WI38 (cell line): ENCODE results near the gene LYPD6B.

Experiments
- H3K4me3 ChIP-seq: 2 replicates; pipeline ENCODE4 v1.5.1; 2011; ENCODE audit warnings: low read depth, mild to moderate bottlenecking, control low read depth, low read length
- TF ChIP-seq, protein P1 (sequence below): IDR thresholded peaks from 2 replicates; pipeline ENCODE4 v1.5.1; 2012; ENCODE audit warnings: low read depth, mild to moderate bottlenecking, control low read depth, low read length

Gene LYPD6B

DNA sequence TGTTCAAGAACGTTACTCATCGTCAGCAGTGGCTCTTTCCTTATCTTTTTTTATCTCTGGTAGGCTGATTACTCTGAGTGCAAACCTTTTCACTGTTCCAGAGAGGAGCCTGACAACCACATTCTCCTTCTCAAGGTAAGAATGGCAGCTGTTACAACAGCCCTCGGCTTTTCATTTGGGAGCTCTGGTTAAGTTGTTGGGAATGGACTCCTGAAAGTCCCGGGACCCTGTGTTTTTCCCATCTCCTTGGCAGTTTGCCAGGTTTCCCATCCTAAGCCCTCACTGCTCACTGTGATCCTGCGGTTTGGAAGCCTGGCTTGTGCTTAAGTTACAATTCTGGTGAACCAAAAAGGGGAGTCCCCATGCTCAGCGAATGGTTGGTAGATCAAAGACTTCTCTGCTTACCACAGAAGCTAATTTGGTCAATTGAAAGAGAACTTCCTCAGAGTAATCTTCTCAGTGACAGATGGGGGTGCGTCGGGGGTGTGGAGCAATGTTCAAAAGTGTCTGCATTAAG is 122.3 kb downstream of the LYPD6B start:
- H3K4me3 ChIP-seq = no peak overlapping the region
- TF ChIP-seq, protein P1, sequence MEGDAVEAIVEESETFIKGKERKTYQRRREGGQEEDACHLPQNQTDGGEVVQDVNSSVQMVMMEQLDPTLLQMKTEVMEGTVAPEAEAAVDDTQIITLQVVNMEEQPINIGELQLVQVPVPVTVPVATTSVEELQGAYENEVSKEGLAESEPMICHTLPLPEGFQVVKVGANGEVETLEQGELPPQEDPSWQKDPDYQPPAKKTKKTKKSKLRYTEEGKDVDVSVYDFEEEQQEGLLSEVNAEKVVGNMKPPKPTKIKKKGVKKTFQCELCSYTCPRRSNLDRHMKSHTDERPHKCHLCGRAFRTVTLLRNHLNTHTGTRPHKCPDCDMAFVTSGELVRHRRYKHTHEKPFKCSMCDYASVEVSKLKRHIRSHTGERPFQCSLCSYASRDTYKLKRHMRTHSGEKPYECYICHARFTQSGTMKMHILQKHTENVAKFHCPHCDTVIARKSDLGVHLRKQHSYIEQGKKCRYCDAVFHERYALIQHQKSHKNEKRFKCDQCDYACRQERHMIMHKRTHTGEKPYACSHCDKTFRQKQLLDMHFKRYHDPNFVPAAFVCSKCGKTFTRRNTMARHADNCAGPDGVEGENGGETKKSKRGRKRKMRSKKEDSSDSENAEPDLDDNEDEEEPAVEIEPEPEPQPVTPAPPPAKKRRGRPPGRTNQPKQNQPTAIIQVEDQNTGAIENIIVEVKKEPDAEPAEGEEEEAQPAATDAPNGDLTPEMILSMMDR = no peak

GRCh38 chr2:149161481-149162225 is 123.2 kb downstream of the LYPD6B start:
- TF ChIP-seq, protein P1 = no peak
- no peak overlapping the region for H3K4me3 ChIP-seq

DNA sequence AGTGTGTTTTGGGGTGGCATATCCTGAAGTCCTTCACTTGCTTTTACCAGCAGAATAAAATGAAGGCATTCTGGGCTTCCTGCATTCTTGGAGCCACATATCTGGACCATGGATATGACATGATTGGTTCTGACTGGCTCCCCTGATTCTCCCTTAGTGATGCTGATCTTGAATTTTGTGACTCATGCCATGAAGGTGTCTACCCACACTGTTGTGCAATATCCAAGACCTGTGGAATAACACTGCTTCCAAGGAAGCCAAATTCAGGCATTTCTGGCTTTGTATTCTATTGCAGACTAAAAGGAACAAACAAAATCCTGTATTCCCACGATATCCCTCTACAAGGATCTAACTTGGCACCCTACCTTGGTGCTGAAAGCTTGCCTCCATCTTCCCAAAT is 125.8 kb downstream of the LYPD6B start:
- TF ChIP-seq, protein P1 = no peak
- H3K4me3 ChIP-seq = no peak overlapping the region

DNA sequence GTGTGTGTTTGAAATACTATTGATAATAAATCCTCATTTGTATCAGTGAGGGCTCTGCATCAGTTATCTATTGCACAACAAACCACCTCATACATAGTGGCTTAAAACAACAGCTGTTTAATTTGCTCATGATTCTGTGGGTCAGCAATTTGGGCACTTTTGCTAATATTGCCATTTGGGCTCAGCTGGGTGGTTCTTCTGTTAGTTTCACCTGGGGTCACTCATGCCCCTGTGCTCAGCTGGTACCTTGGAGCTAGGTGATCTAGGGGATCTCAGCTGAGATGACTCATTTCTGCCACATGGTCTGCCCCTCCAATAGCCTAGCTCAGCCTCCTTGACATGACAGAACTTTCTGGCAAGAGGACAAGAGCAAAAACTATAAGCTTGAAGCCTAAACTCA is 126.3 kb downstream of the LYPD6B start:
- H3K4me3 ChIP-seq = no peak overlapping the region
- TF ChIP-seq, protein P1 = no peak

GRCh38 chr2:149167001-149167780 is 128.7 kb downstream of the LYPD6B start:
- TF ChIP-seq, protein P1 = no peak
- H3K4me3 ChIP-seq = no peak overlapping the region

- H3K4me3 ChIP-seq = no peak overlapping the region
- TF ChIP-seq, protein P1 = no peak
These were observed 129.4 kb downstream of the LYPD6B start for GRCh38 chr2:149167941-149168340.

GRCh38 chr2:149169656-149170055 is 131.2 kb downstream of the LYPD6B start:
- TF ChIP-seq, protein P1 = no peak

More at GRCh38 chr2:149169656-149170055, 131.2 kb downstream of the LYPD6B start:
- no peak overlapping the region for H3K4me3 ChIP-seq
